Fibroblast of lung (primary cell): ENCODE measurements around the gene RMI1.

Experiments used
- CTCF ChIP-seq, 2 donors: IDR thresholded peaks in 1 of 2; conservative IDR thresholded peaks in 1 of 2; 1 replicate in 1 of 2; 2 replicates in 1 of 2; pipeline ENCODE4 v1.5.1; 2011 to 2012; ENCODE audit warnings: low read length in 2 of 2, control low read depth in 1 of 2, inconsistent platforms in 1 of 2, low read depth in 1 of 2, mild to moderate bottlenecking in 1 of 2
- EZH2 ChIP-seq: IDR thresholded peaks from 2 replicates; pipeline ENCODE4 v1.5.1; 2012; ENCODE audit warnings: low read length, control low read depth, mild to moderate bottlenecking; ENCODE audit errors: missing control alignments

GRCh38 chr9:84000186-84000585 is 19.6 kb downstream of the RMI1 start:
- TF ChIP-seq CTCF (conservative IDR thresholded peaks at IDR 0.05 in 1 of 2, IDR thresholded peaks at IDR 0.05 in 1 of 2; ENCODE audit: low read depth in 1 of 2, low read length in 2 of 2) = no peak
- no peak for TF ChIP-seq EZH2
